PC-9 (cell line): ENCODE results near the gene CEBPA. TPM values are rescaled to one million over a fixed set of nuclear protein-coding genes. Genes with fewer than 3 reads are reported as not detected.
A peak's percentile ranks its signal among the peaks of the same experiment; 100 is the strongest.

Experiments
- BruUV-seq: library from RNA; stranded (reverse); fragments of 400-500 nt; replicated peaks from 2 replicates; lab custom pipeline; 2021; lab: Mats Ljungman, UMichigan
- CTCF ChIA-PET: fragments of 300-600 bp; sonication (Branson Sonifier 250); formaldehyde crosslinking; loops from one replicate; lab custom pipeline; 2022; ENCODE audit warnings: antibody characterized with exemption; lab: Charles Lee
- POLR2A ChIA-PET: fragments of 300-600 bp; sonication (Branson Sonifier 250); formaldehyde crosslinking; loops from one replicate; lab custom pipeline; 2022; ENCODE audit warnings: antibody characterized with exemption; ENCODE audit not compliant: unreplicated experiment; lab: Charles Lee
- DNase-seq, 2 experiments: peaks; one replicate each; pipeline versions ENCODE4 v3.0.0 to v3.0.0-alpha.2; 2015 to 2022; ENCODE audit warnings: mixed read lengths in 1 of 2
- H2AFZ ChIP-seq: fragments of 200-600 bp; sonication (generic); 2 replicates; pipeline ENCODE4 v1.8.1; 2017; ENCODE audit warnings: antibody characterized with exemption
- H3F3A ChIP-seq: fragments of 200-600 bp; sonication (generic); 2 replicates; pipeline ENCODE4 v1.8.1; 2017; ENCODE audit warnings: antibody characterized with exemption, mild to moderate bottlenecking, low read depth; ENCODE audit not compliant: insufficient read depth
- H3K27ac ChIP-seq: fragments of 200-600 bp; sonication (generic); 2 replicates; pipeline ENCODE4 v1.6.1; 2016; ENCODE audit warnings: mixed run types
- H3K27me3 ChIP-seq: fragments of 200-600 bp; sonication (generic); 2 replicates; pipeline ENCODE4 v1.6.1; 2016; ENCODE audit warnings: low read depth, mixed run types; ENCODE audit not compliant: insufficient read depth
- H3K36me3 ChIP-seq: fragments of 200-600 bp; sonication (generic); 2 replicates; pipeline ENCODE4 v1.6.1; 2016; ENCODE audit warnings: low read depth, mixed run types
- H3K4me1 ChIP-seq: fragments of 200-600 bp; sonication (generic); replicated peaks from 2 replicates; pipeline ENCODE4 v1.6.1; 2016; ENCODE audit warnings: mixed run types; ENCODE audit not compliant: insufficient read depth
- H3K4me2 ChIP-seq: fragments of 200-600 bp; sonication (generic); 2 replicates; pipeline ENCODE4 v1.6.1; 2017; ENCODE audit warnings: mixed run types
- H3K4me3 ChIP-seq: fragments of 200-600 bp; sonication (generic); 2 replicates; pipeline ENCODE4 v1.6.1; 2016; ENCODE audit warnings: mixed run types
- H3K79me2 ChIP-seq: fragments of 200-600 bp; sonication (generic); 2 replicates; pipeline ENCODE4 v1.6.1; 2017; ENCODE audit warnings: low read depth, mixed run types
- H3K9me2 ChIP-seq: fragments of 200-600 bp; sonication (generic); 2 replicates; pipeline ENCODE4 v1.8.1; 2017; ENCODE audit warnings: mild to moderate bottlenecking; ENCODE audit not compliant: insufficient read depth
- H3K9me3 ChIP-seq: fragments of 200-600 bp; sonication (generic); 2 replicates; pipeline ENCODE4 v1.8.1; 2016; ENCODE audit warnings: low read depth; ENCODE audit not compliant: insufficient read depth
- H4K20me1 ChIP-seq: fragments of 200-600 bp; sonication (generic); 2 replicates; pipeline ENCODE4 v1.8.1; 2017; ENCODE audit not compliant: insufficient read depth
- CTCF ChIP-seq: fragments of 200-600 bp; sonication (generic); conservative IDR thresholded peaks from 2 replicates; pipeline ENCODE4 v1.6.1; 2017; ENCODE audit warnings: mixed run types, antibody characterized with exemption, mild to moderate bottlenecking, moderate library complexity
- EZH2 ChIP-seq: fragments of 200-600 bp; sonication (generic); IDR thresholded peaks from 2 replicates; pipeline ENCODE4 v1.8.0; 2017; ENCODE audit warnings: antibody characterized with exemption, low read depth
- intact Hi-C: fragments of 100-400 bp; cut with micrococcal nuclease; formaldehyde crosslinking; loops from one replicate; pipeline ENCODE4 v1.10.0; 2022; ENCODE audit not compliant: unreplicated experiment
- total RNA-seq: library from RNA; stranded (reverse); gene quantifications from 2 replicates; pipeline ENCODE4 v1.2.3, GENCODE V29; 2021

Gene CEBPA
- total RNA-seq, 1 experiment from 2014 or later: 8.9 TPM

- H2AFZ ChIP-seq: no peak overlapping the region
- no peaks in the 10 kb centered on the region for H3K9me3 ChIP-seq
- POLR2A ChIA-PET: no interaction called here
- no peak overlapping the region for H3K27ac ChIP-seq
- H3F3A ChIP-seq: no peaks in the 10 kb centered on the region
- peak overlapping the region; percentile 48 for H3K4me2 ChIP-seq
- H4K20me1 ChIP-seq: no peaks in the 10 kb centered on the region
- no peaks in the 10 kb centered on the region for H3K27me3 ChIP-seq
- intact Hi-C loops: loop anchor here (10.0 kb wide), 1 partner anchor 126 kb away; no protein-coding TSS in a partner anchor
- no peak for TF ChIP-seq CTCF
- no peak for TF ChIP-seq EZH2
- BruUV-seq: no TSS peak
- CTCF ChIA-PET: no interaction called here
- H3K4me1 ChIP-seq: peaks cover 35% of the 10 kb centered on the region
- H3K4me3 ChIP-seq: no peak overlapping the region
- H3K79me2 ChIP-seq: 0 out of 2 replicates have a peak, but pooled peaks cover 6% of the 10 kb centered on the region
- DNase-seq: no peak
- H3K36me3 ChIP-seq: no peaks in the 10 kb centered on the region
- H3K9me2 ChIP-seq: no peaks in the 10 kb centered on the region
Measured at GRCh38 chr19:33300894-33301143, 1.5 kb downstream of the CEBPA start.

GRCh38 chr19:33300009-33300893 is 2.1 kb downstream of the CEBPA start:
- no peaks in the 10 kb centered on the region for H4K20me1 ChIP-seq
- peak overlapping the region; percentile 48 for H3K4me2 ChIP-seq
- no peak overlapping the region for H3K27ac ChIP-seq
- no peaks in the 10 kb centered on the region for H3K27me3 ChIP-seq
- BruUV-seq: TSS peak; percentile 46
- H3K4me3 ChIP-seq: no peak overlapping the region; the same call in 1 of the 2 replicates
- POLR2A ChIA-PET: no interaction called here
- intact Hi-C loops: loop anchor here (10.0 kb wide), 1 partner anchor 125 kb away; no protein-coding TSS in a partner anchor
- no peaks in the 10 kb centered on the region for H3K36me3 ChIP-seq
- CTCF ChIA-PET: interaction anchor here (0.5 to 0.7 kb wide), 2 partner anchors 9 to 123 kb away, joined by 4 to 11 read pairs; no protein-coding TSS in a partner anchor
- H3K9me2 ChIP-seq: no peaks in the 10 kb centered on the region
- H2AFZ ChIP-seq: no peak overlapping the region
- no peak for DNase-seq
- H3K4me1 ChIP-seq: peaks cover 35% of the 10 kb centered on the region
- H3K79me2 ChIP-seq: 0 out of 2 replicates have a peak, but pooled peaks cover 6% of the 10 kb centered on the region
- no peaks in the 10 kb centered on the region for H3K9me3 ChIP-seq
- TF ChIP-seq EZH2: no peak
- H3F3A ChIP-seq: no peaks in the 10 kb centered on the region

GRCh38 chr19:33299051-33299688 is 3.2 kb downstream of the CEBPA start:
- Histone ChIP-seq H3K9me3 (no peaks in the 10 kb centered on the region), H3K27me3 (no peaks in the 10 kb centered on the region), H3K27ac (no peak overlapping the region), H3F3A (no peaks in the 10 kb centered on the region), H3K4me2 (peak overlapping the region; percentile 48; the same call in 1 of the 2 replicates), H3K4me1 (peaks cover 38% of the 10 kb centered on the region), H4K20me1 (no peaks in the 10 kb centered on the region), H2AFZ (no peak overlapping the region), H3K79me2 (0 out of 2 replicates have a peak, but pooled peaks cover 6% of the 10 kb centered on the region), H3K9me2 (no peaks in the 10 kb centered on the region), H3K36me3 (no peaks in the 10 kb centered on the region), H3K4me3 (no peak overlapping the region)
- DNase-seq: no peak
- BruUV-seq: no TSS peak
- ChIA-PET POLR2A (no interaction called here), CTCF (interaction anchor here (0.5 kb wide), 2 partner anchors 122 to 133 kb away, joined by 3 to 11 read pairs; no protein-coding TSS in a partner anchor)
- intact Hi-C loops: loop anchor here (10.0 kb wide), 1 partner anchor 924 kb away; no protein-coding TSS in a partner anchor
- TF ChIP-seq CTCF (no peak), EZH2 (no peak)
